Measurements from ENCODE around the gene DUS1L.

- no peak for TF ChIP-seq CTCF (conservative IDR thresholded peaks at IDR 0.05)
- no peak for TF ChIP-seq ZFX (IDR thresholded peaks at IDR 0.05)
Observed at GRCh38 chr17:82060614-82061013, 5.0 kb downstream of the DUS1L start.
